Measurements from ENCODE around the gene GID8.
A peak's percentile ranks its signal among the peaks of the same experiment; 100 is the strongest.

The GID8 gene

GRCh38 chr20:62926229-62927127, 11.5 kb upstream of the GID8 start, which contains the start of gene DIDO1:
Gene DIDO1 (minus strand): TSS chr20:62926505.
- TF ChIP-seq REST (IDR thresholded peaks at IDR 0.05; ENCODE audit: insufficient read depth in 1 of 2, low read depth in 2 of 2, low read length in 2 of 2): no peak
- TF ChIP-seq SIN3A (IDR thresholded peaks at IDR 0.05; ENCODE audit: borderline replicate concordance, insufficient read depth, low read length): no peak
- peak; percentile 52; the same call in 1 of the 2 replicates for TF ChIP-seq TAF1 (IDR thresholded peaks at IDR 0.05; ENCODE audit: borderline replicate concordance, insufficient read depth, low read length)
- TF ChIP-seq POLR2AphosphoS5 (IDR thresholded peaks at IDR 0.05; ENCODE audit: low read depth, low read length): peak; percentile 67; the same call in 1 of the 2 replicates
- peak; percentile 80 for TF ChIP-seq FOXP2 (optimal IDR thresholded peaks at IDR 0.05; ENCODE audit: borderline replicate concordance, extremely low read depth, extremely low read length, insufficient read depth)

GRCh38 chr20:62927128-62927705, 10.7 kb upstream of the GID8 start:
- no peak for TF ChIP-seq SIN3A (IDR thresholded peaks at IDR 0.05; ENCODE audit: borderline replicate concordance, insufficient read depth, low read length)
- TF ChIP-seq TAF1 (IDR thresholded peaks at IDR 0.05; ENCODE audit: borderline replicate concordance, insufficient read depth, low read length): no peak
- no peak for TF ChIP-seq FOXP2 (optimal IDR thresholded peaks at IDR 0.05; ENCODE audit: borderline replicate concordance, extremely low read depth, extremely low read length, insufficient read depth)
- TF ChIP-seq POLR2AphosphoS5 (IDR thresholded peaks at IDR 0.05; ENCODE audit: low read depth, low read length): no peak
- TF ChIP-seq REST (IDR thresholded peaks at IDR 0.05; ENCODE audit: insufficient read depth in 1 of 2, low read depth in 2 of 2, low read length in 2 of 2): no peak

GRCh38 chr20:62928246-62928939, 9.6 kb upstream of the GID8 start:
- TF ChIP-seq POLR2AphosphoS5 (IDR thresholded peaks at IDR 0.05; ENCODE audit: low read depth, low read length): 0 out of 2 replicates have a peak, but pooled peaks have one; percentile 6
- no peak for TF ChIP-seq SIN3A (IDR thresholded peaks at IDR 0.05; ENCODE audit: borderline replicate concordance, insufficient read depth, low read length)

GRCh38 chr20:62929051-62929538, 8.9 kb upstream of the GID8 start:
- no peak for TF ChIP-seq TAF1 (IDR thresholded peaks at IDR 0.05; ENCODE audit: borderline replicate concordance, insufficient read depth, low read length)
- peak; percentile 53 for TF ChIP-seq FOXP2 (optimal IDR thresholded peaks at IDR 0.05; ENCODE audit: borderline replicate concordance, extremely low read depth, extremely low read length, insufficient read depth)
- peak; percentile 54; the same call in 1 of the 2 replicates for TF ChIP-seq SIN3A (IDR thresholded peaks at IDR 0.05; ENCODE audit: borderline replicate concordance, insufficient read depth, low read length)
- no peak for TF ChIP-seq REST (IDR thresholded peaks at IDR 0.05; ENCODE audit: insufficient read depth in 1 of 2, low read depth in 2 of 2, low read length in 2 of 2)
- TF ChIP-seq POLR2AphosphoS5 (IDR thresholded peaks at IDR 0.05; ENCODE audit: low read depth, low read length): 0 out of 2 replicates have a peak, but pooled peaks have one; percentile 20

GRCh38 chr20:62931464-62931863, 6.5 kb upstream of the GID8 start:
- TF ChIP-seq POLR2AphosphoS5 (IDR thresholded peaks at IDR 0.05; ENCODE audit: low read depth, low read length) (no peak), REST (IDR thresholded peaks at IDR 0.05; ENCODE audit: insufficient read depth in 1 of 2, low read depth in 2 of 2, low read length in 2 of 2) (no peak), SIN3A (IDR thresholded peaks at IDR 0.05; ENCODE audit: borderline replicate concordance, insufficient read depth, low read length) (no peak), TAF1 (IDR thresholded peaks at IDR 0.05; ENCODE audit: borderline replicate concordance, insufficient read depth, low read length) (no peak), FOXP2 (optimal IDR thresholded peaks at IDR 0.05; ENCODE audit: borderline replicate concordance, extremely low read depth, extremely low read length, insufficient read depth) (no peak)
